GM18519 (cell line): ENCODE results near the gene ACSL1.

Source experiments
- ATAC-seq: cut with Tn5 transposase; IDR thresholded peaks from one replicate; pipeline ENCODE4 v1.9.1; 2021; ENCODE audit warnings: mild to moderate bottlenecking, moderate library complexity; ENCODE audit not compliant: unreplicated experiment, low FRiP score

Gene ACSL1

GRCh38 chr4:184731056-184731455 is 94.7 kb downstream of the ACSL1 start:
- no peak for ATAC-seq

DNA sequence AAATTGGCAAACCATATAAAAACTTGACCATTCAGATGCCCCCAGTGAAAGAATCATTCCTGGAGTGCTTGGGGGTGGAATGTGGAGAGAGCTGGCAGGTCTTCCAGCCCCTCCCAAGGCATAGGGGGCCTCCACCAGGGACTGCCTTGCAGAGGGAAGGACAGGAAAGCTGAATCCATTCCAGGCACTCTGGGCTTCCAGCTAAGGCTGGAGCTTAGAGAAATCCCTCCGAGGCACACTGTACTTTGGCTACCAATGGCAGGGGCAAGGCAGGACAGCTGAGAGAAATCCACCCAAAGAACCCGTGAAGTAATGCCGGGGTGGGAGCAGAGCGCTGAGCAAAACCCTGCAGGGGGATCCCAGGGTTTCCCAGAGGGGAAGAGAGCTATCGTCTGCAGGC is 95.8 kb downstream of the ACSL1 start:
- no peak for ATAC-seq

DNA sequence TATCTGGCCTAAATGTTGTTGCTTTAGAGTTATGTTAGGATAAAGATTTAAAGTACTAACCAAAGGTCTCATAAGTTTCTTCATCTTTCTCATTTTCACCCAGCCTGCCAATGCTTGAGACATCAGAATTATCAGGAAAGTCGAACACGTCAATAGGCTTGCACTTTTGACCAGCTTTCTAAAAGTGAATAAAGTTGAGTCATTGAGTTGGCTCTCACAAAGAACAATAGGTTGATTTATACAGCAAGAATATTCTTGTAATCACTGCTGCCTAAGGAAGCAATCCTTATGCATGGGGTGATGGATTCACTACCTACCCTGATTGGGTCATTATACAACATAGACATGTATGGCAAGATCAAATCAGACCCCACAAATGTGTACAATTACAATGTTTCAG is 96.9 kb downstream of the ACSL1 start:
- no peak for ATAC-seq

DNA sequence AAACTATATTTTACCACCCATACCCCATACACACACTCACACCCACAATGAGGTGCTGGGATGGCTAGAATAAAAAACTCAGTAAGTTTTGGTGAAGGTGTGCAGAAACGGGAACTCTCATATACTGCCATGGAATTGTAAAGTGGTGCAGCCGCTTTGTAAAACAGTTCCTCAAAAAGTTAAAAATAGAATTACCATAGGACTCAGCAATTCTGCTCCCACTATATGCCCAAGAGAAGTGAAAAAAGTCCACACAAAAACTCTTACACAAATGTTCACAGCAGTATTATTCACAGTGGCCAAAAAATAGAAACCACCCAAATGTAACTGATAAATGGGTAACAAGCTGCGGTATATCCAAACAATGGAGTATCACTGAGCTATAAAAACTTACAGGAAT is 98.3 kb downstream of the ACSL1 start:
- ATAC-seq = no peak

DNA sequence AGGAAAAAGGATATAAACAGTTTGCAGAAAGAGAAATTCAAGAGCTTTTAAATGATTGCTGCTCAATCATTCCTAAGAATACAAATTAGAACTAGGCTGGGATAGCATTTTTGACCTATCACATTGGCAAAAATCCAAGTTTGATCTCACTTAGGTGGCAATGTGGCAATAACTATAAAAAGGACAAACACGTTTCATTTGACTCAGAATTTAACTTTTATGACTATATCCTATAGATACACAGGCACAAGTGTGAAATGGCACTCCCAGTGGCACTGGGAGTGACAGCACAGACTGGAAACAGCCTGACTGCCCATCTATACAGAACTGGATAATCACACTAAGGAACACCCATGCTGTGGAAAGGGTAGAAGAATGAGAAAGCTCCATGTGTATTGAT is 103.0 kb downstream of the ACSL1 start:
- no peak for ATAC-seq

- no peak for ATAC-seq
Observed at GRCh38 chr4:184721254-184721653, 104.5 kb downstream of the ACSL1 start.

GRCh38 chr4:184719407-184719806 is 106.4 kb downstream of the ACSL1 start:
- no peak for ATAC-seq

DNA sequence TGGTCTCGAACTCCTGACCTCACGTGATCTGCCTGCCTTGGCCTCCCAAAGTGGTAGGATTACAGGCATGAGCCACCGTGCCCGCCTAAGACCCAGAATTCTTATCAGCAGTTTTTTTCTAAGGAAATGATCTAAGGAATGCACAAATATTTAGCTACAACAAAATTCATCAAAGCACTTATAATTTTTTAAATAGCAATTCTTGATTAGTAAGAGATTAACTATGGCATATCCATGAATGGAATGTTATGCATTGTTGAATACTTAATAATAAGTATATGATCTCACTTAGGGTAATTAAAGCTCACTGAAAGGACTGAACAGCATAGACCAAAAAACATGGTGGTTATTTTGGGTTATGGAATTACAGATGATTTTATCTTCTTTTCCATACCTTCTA is 110.2 kb downstream of the ACSL1 start:
- ATAC-seq = no peak

DNA sequence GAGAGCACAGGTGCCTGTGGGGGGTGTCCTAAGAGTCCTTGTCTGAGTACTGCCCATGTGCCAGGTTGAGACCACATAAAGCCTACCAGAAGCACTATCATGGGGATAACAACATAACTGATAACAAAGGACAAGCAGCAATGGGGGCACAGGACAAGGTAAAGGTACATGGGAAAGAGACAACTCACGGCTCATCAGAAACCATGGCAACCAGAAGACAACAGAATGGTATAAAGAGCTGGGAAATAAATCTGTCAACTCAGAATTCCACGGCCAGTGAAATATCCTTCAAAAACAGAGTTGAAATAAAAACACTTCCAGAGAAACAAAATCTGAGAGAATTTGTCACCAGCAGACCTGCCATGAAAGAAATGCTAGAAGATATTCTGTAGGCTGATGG is 111.9 kb downstream of the ACSL1 start:
- ATAC-seq = no peak

DNA sequence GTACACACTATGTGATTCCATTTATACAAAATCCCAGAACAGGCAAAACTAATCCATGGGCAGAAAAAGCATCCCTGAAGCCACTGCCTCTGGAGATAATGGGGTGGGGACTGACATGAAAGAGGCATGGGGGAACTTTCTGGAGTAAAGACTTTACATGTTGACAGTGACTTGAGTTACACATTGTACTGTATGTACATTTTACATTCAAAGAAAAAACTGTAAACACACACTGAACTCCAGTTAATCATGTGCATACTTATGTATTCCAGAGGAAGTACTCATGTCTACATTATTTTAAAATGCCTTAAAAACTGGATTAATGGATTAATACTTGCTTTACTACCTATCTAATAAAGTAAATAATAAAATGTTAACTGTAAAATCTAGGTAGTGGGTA is 113.4 kb downstream of the ACSL1 start:
- ATAC-seq = no peak

GRCh38 chr4:184706453-184706852 is 119.3 kb downstream of the ACSL1 start:
- no peak for ATAC-seq

DNA sequence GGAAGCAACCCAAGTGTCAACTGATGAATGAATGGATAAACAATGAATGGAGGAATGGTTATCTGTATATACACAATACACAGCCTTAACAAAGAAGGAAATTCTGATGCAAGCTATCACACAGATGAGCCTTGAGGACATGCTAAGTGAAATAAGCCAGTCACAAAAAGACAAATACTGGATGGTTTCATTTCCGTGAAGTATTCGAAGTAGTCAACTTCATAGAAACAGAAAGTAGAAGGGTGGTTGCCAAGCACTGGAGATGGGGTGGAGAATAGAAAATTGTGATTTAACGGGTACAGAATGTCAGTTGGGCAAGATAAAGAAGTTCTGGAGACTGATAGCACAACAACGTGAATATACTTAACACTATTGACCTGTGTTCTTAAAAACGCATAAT is 120.1 kb downstream of the ACSL1 start:
- no peak for ATAC-seq
